ENCODE results near the gene FGF7.
"Not testable (repeated sequence)": the region's sequence is repeated elsewhere in the genome, so short reads cannot be mapped to it uniquely, and the experiment has no call there.

The FGF7 gene

GRCh38 chr15:49495993-49496753 is 73.1 kb downstream of the FGF7 start:
- DNase-seq = no peak

DNA sequence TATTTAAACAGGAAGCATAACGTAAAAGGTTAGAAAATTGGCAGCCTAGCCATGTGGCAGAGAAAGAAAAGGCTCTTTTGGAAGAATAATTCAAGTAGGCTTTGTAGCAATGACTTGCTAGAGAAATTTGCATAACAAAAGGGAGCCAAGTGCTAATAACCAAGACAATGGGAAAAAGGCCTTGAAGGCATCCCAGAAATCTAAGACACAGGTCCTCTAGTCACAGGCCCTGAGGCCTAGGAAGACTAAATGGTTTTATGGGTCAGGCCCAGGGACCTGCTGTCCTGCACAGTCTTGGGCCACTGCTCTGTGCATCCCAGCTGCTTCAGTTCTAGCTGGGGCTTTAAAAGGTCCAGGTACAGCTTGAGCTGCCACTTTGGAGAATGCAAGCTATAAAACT is 78.5 kb downstream of the FGF7 start:
- no peak for DNase-seq

GRCh38 chr15:49506341-49506740 is 83.3 kb downstream of the FGF7 start:
- DNase-seq = no peak

DNA sequence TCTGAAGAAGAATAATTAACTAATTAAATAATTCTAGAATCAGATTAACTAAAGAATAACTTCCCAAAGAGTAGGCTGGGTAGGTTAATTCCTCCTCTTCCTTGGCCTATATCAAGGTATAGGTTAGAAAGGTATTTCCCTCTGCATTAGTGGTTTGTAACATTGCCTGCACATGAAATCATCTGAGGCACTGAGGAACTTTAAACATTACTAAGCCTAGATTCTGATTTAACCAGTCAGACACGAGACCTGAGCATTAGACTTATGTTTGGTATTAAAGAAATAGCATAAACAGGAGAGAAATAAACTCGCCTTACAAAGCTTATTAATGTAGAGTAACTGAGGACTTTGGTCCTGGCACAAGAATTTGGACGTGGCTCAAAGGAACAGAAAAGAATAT is 84.2 kb downstream of the FGF7 start:
- no peak for DNase-seq

DNA sequence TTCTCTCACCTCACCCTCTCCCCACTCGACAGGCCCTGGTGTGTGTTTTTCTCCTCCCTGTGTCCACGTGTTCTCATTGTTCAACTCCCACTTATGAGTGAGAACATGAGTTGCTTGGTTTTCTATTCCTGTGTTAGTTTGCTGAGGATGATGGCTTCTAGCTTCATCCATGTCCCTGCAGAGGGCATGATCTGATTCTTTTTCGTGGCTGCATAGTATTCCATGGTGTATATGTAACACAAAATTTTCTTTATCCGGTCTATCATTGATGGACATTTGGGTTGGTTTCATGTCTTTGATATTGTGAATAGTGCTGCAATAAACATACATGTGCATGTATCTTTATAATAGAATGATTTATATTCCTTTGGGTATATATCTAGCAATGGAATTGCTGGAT is 89.7 kb downstream of the FGF7 start:
- not testable (repeated sequence) for DNase-seq

GRCh38 chr15:49521802-49522201 is 98.8 kb downstream of the FGF7 start:
- no peak for DNase-seq

DNA sequence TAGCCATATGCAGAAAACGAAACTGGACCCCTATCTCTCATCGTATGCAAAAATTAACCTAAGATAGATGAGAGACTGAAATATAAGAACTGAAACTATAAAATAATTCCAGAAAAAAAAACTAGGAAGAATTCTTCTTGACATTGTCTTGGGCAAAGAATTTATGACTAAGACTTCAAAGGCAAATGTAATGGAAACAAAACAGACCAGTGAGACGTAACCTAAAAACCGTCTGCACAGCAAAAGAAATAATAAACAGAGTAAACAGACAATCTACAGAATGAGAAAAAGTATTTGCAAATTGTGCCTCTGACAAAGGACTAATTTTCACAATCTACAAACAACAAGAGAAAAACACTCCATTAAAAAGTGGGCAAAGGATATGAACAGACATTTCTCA is 105.2 kb downstream of the FGF7 start:
- DNase-seq = no peak

DNA sequence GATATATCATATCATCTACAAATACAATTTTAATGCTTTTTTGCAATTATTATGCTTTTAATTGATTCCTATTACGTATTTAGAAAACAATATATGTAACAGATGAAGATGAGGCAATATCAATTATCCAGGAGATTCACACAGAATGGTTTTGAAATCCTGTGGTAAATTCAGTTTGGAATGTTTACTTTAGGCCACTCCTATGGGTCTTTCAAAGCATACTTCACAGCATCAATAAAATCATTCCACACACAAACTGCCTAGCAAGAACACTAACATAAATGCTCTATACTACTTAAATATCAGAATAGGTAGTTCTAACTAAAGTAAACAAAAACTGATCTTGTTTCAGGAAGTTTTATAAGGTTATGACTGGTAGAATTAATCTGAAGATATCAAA is 107.0 kb downstream of the FGF7 start:
- DNase-seq = no peak
